ENCODE results near the gene SPAG6. TPM values are rescaled to one million over a fixed set of nuclear protein-coding genes. Genes with fewer than 3 reads are reported as not detected.

SPAG6 gene
- total RNA-seq, 6 donors from 2014 or later: 0.74 to 44.1 (median 8.7) TPM

GRCh38 chr10:22414146-22414545 lies 68.8 kb downstream of the SPAG6 start:
- Histone ChIP-seq H3K36me3 (no peaks in the 10 kb centered on the region), H3K4me3 (no peak overlapping the region), H3K27ac (no peak overlapping the region), H3K27me3 (no peaks in the 10 kb centered on the region), H3K9me3 (no peaks in the 10 kb centered on the region), H3K4me1 (no peaks in the 10 kb centered on the region)
- ATAC-seq (ENCODE audit: low FRiP score in 2 of 2): no peak
- 96 to 97% methylated on average over 3 of the region's 3 CpGs for WGBS, 2 donors
- DNase-seq: no peak
- TF ChIP-seq, protein P1, sequence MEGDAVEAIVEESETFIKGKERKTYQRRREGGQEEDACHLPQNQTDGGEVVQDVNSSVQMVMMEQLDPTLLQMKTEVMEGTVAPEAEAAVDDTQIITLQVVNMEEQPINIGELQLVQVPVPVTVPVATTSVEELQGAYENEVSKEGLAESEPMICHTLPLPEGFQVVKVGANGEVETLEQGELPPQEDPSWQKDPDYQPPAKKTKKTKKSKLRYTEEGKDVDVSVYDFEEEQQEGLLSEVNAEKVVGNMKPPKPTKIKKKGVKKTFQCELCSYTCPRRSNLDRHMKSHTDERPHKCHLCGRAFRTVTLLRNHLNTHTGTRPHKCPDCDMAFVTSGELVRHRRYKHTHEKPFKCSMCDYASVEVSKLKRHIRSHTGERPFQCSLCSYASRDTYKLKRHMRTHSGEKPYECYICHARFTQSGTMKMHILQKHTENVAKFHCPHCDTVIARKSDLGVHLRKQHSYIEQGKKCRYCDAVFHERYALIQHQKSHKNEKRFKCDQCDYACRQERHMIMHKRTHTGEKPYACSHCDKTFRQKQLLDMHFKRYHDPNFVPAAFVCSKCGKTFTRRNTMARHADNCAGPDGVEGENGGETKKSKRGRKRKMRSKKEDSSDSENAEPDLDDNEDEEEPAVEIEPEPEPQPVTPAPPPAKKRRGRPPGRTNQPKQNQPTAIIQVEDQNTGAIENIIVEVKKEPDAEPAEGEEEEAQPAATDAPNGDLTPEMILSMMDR (IDR thresholded peaks at IDR 0.05): no peak
- TF ChIP-seq POLR2A (IDR thresholded peaks at IDR 0.05): no peak
- no peak for TF ChIP-seq EP300 (IDR thresholded peaks at IDR 0.05)
- TF ChIP-seq POLR2AphosphoS5 (IDR thresholded peaks at IDR 0.05): no peak

DNA sequence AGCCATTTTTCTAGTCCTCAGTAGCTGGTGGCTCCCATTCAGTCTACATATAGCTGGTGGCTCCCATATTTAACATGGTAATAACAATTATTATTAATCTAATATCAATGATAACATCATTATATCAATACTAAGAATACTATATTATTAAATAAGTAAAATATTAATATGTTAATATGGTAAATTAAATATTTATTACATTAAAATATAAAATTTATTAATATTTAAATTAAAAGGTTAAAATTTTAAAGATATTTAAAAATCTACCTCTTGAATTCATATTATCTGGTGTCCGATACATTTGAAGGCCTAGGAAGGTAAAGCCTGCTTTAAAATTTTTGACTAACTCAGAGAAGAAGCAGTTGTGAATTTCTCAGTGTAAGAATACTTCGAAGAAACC lies 69.8 kb downstream of the SPAG6 start:
- TF ChIP-seq, protein P1 (IDR thresholded peaks at IDR 0.05): no peak
- no peak for TF ChIP-seq POLR2AphosphoS5 (IDR thresholded peaks at IDR 0.05)
- Histone ChIP-seq H3K4me3 (no peak overlapping the region), H3K4me1 (no peaks in the 10 kb centered on the region), H3K27me3 (no peaks in the 10 kb centered on the region), H3K27ac (no peak overlapping the region), H3K9me3 (no peaks in the 10 kb centered on the region), H3K36me3 (no peaks in the 10 kb centered on the region)
- ATAC-seq (ENCODE audit: low FRiP score in 2 of 2) (no peak), DNase-seq (no peak)
- WGBS, 2 donors: 81 to 88% methylated on average over 2 of the region's 2 CpGs

DNA sequence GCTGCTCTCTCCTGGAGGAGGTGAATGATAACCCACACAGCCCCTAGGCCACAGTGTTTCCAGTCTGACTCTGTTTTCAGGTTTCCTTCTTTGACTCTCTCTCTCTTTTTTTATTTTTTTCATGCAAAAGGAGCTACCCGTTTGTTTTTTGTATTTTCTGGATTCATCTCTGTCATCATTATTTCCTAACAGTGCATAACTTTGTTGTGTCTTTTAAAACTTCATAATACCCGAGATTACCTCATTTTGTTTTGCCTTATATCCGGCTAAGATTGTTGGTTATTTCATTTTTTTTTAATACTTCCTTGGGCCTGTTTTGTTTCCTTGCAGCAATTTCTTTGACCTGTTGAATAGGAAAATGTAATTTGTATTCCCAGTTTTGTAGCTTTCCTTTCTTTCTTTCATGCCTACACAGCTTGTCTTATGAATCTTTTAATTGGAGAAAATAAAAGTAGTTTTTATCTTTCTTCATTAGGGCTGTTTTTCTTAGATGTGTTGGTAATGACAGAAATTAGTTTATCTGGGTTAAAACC lies 72.5 kb downstream of the SPAG6 start:
- ATAC-seq (ENCODE audit: low FRiP score in 2 of 2) (no peak), DNase-seq (no peak)
- H3K36me3 ChIP-seq: no peaks in the 10 kb centered on the region
- no peak overlapping the region for H3K4me3 ChIP-seq
- TF ChIP-seq POLR2AphosphoS5 (IDR thresholded peaks at IDR 0.05) (no peak), EP300 (IDR thresholded peaks at IDR 0.05) (no peak), POLR2A (IDR thresholded peaks at IDR 0.05) (no peak)
- TF ChIP-seq, protein P1 (IDR thresholded peaks at IDR 0.05): no peak
- WGBS, 2 donors: 59 to 75% methylated on average over 3 of the region's 3 CpGs
- H3K27ac ChIP-seq: no peak overlapping the region
- no peaks in the 10 kb centered on the region for H3K4me1 ChIP-seq
- H3K9me3 ChIP-seq: no peaks in the 10 kb centered on the region
- no peaks in the 10 kb centered on the region for H3K27me3 ChIP-seq

DNA sequence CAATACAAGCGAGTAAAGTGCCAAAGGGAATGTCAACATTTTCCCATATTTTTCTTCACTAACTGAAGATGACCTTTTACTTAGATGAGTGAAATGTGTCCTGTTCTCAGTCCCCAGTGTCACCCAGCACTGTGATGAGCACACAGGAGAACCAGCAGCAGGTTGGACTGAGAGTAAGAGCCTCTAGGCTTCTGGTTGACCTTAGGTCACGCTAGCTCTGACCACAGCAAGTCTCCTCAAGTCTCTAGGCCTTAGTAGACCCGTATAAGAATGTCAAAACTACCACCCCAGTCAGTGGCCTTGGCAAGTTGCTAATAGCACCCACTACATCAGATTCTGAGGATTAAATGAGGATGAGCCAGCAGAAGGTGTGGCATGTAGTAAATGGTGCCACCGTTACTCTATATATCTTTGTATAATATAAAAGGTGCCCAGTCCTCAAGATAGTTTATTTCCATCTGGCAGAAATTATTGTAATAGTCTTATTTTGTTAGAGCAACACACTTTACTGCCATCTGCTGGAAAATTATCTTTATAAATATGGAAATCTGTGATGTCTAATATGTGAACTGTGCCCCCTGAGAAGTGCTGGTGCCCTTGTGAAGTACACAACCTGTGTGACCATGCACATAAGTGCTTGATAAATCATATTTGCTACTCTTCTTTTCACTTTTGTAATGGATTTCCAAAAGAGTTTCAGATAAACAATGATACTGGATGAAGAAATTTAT lies 75.7 kb downstream of the SPAG6 start:
- Histone ChIP-seq H3K4me1 (no peaks in the 10 kb centered on the region), H3K36me3 (no peaks in the 10 kb centered on the region), H3K27ac (no peak overlapping the region), H3K27me3 (no peaks in the 10 kb centered on the region), H3K4me3 (no peak overlapping the region), H3K9me3 (no peaks in the 10 kb centered on the region)
- no peak for DNase-seq
- 83 to 91% methylated on average over 4 of the region's 4 CpGs for WGBS, 2 donors
- TF ChIP-seq, protein P1 (IDR thresholded peaks at IDR 0.05): peak in 1 of 6 experiments; percentile 10
- TF ChIP-seq POLR2AphosphoS5 (IDR thresholded peaks at IDR 0.05): no peak
- ATAC-seq (ENCODE audit: low FRiP score in 2 of 2): no peak

- no peak overlapping the region for H3K27ac ChIP-seq
- DNase-seq (no peak), ATAC-seq (ENCODE audit: low FRiP score in 2 of 2) (no peak)
- no peaks in the 10 kb centered on the region for H3K27me3 ChIP-seq
- WGBS, 2 donors: 89 to 94% methylated on average over 5 of the region's 5 CpGs
- no peaks in the 10 kb centered on the region for H3K9me3 ChIP-seq
- H3K4me1 ChIP-seq: peaks cover 4 to 9% (median 7%) of the 10 kb centered on the region in 4 donors
- no peak for TF ChIP-seq POLR2A (IDR thresholded peaks at IDR 0.05)
- H3K4me3 ChIP-seq: no peak overlapping the region
- H3K36me3 ChIP-seq: no peaks in the 10 kb centered on the region
Observed at GRCh38 chr10:22426653-22427052, 81.4 kb downstream of the SPAG6 start.

All from upper lobe of left lung (tissue), 6 donors.